Vagina (tissue), 2 donors: ENCODE measurements around the gene CIAPIN1.

Experiments used
- POLR2A ChIP-seq, 2 donors: fragments of 450-650 bp; IDR thresholded peaks; one replicate each; pipeline ENCODE4 v1.6.1; 2017; ENCODE audit warnings: antibody characterized with exemption in 2 of 2, mild to moderate bottlenecking in 2 of 2, moderate library complexity in 2 of 2
- POLR2AphosphoS5 ChIP-seq, 2 donors: sonication (generic); formaldehyde crosslinking; IDR thresholded peaks; one replicate each; pipeline ENCODE4 v1.9.0; 2017; ENCODE audit warnings: antibody characterized with exemption in 2 of 2, mild to moderate bottlenecking in 2 of 2, low read depth in 1 of 2; ENCODE audit not compliant: insufficient read depth in 1 of 2
- TF ChIP-seq, protein P1 (sequence below), 3 experiments: fragments of 450-650 bp in 2 of 3; fragments of 200-600 bp in 1 of 3; sonication (generic) in 1 of 3; IDR thresholded peaks; one replicate each; pipeline ENCODE4 v1.5.1; 2017 to 2019; ENCODE audit warnings: antibody characterized with exemption in 3 of 3, mild to moderate bottlenecking in 2 of 3, moderate library complexity in 2 of 3

DNA sequence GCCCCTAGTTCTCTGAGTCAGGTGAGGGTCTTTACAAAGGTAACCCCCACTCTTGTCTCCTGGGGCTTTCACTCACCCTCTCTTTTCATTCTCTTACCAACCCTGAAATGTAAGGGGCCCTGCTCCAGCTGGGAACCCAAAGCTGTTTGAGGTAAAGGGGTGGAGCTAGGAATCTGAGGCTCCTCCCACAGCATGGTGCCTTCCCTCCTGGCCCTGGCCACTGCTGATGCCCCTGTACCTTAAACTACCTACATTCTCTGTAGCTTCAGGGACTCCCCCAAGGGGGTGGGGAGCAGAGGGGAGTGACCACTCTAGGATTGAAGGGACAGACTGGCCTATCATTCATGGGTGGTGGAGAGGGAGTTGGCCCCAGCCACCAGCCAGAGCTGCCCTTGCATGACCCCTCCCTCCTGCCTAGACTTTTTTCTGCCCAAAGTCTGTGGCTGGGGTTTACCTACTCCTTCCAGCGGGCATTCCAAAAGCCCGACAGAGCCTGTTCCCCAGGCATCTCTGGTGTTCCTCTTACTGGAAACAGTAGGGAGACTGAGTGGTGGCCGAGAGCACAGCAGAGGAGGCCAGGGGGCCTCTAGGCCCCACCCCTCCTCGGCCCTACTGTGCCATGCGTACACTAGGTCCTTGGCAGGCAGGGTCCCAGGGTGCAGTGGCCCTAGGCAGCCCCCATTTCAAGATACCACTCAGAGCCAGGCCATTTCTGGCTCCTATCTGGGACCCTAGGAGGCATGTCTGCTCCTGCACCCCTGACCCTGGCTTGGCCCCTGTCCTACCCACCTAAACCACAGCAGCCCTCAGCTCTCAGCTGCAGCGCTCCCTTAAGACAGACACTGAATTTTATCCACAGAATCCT is 29.6 kb upstream of the CIAPIN1 start:
- TF ChIP-seq, protein P1, sequence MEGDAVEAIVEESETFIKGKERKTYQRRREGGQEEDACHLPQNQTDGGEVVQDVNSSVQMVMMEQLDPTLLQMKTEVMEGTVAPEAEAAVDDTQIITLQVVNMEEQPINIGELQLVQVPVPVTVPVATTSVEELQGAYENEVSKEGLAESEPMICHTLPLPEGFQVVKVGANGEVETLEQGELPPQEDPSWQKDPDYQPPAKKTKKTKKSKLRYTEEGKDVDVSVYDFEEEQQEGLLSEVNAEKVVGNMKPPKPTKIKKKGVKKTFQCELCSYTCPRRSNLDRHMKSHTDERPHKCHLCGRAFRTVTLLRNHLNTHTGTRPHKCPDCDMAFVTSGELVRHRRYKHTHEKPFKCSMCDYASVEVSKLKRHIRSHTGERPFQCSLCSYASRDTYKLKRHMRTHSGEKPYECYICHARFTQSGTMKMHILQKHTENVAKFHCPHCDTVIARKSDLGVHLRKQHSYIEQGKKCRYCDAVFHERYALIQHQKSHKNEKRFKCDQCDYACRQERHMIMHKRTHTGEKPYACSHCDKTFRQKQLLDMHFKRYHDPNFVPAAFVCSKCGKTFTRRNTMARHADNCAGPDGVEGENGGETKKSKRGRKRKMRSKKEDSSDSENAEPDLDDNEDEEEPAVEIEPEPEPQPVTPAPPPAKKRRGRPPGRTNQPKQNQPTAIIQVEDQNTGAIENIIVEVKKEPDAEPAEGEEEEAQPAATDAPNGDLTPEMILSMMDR (IDR thresholded peaks at IDR 0.05): no peak
- TF ChIP-seq POLR2A (IDR thresholded peaks at IDR 0.05) (no peak), POLR2AphosphoS5 (IDR thresholded peaks at IDR 0.05; ENCODE audit: insufficient read depth in 1 of 2, low read depth in 1 of 2) (no peak)
